Suprapubic skin (tissue), 4 donors: ENCODE data around the gene GOLGA6A.

Experiments used
- EP300 ChIP-seq: sonication (generic); formaldehyde crosslinking; IDR thresholded peaks from one replicate; pipeline ENCODE4 v1.6.1; 2017; ENCODE audit warnings: antibody characterized with exemption
- POLR2AphosphoS5 ChIP-seq, 3 donors: sonication (generic); formaldehyde crosslinking; IDR thresholded peaks; one replicate each; pipeline ENCODE4 v1.6.1; 2017; ENCODE audit warnings: antibody characterized with exemption in 3 of 3
- TF ChIP-seq, protein P1 (sequence below), 2 donors: fragments of 200-600 bp in 1 of 2; fragments of 450-650 bp in 1 of 2; sonication (generic) in 1 of 2; IDR thresholded peaks; one replicate each; pipeline ENCODE4 v1.5.1; 2016 to 2019; ENCODE audit warnings: antibody characterized with exemption in 2 of 2, mild to moderate bottlenecking in 1 of 2, moderate library complexity in 1 of 2

DNA sequence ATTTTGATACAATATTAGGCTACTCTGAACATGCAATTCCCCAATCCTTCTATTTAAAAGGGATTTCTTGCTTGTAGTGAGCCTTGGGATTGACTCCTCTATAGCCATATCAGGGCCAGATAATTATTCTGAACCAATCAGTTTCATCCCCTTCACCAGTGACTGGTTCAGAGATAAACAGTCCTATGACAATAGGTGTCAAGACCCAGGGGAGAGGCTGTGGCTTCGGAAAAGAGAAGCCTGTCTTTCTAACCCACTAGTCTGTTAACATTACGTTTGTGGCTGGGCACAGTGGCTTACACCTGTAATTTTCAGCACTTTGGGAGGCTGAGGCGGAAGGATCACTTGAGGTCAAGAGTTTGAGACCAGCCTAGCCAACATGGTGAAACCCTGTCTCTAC, 41.8 kb upstream of the GOLGA6A start:
- TF ChIP-seq EP300 = no peak
- TF ChIP-seq, protein P1, sequence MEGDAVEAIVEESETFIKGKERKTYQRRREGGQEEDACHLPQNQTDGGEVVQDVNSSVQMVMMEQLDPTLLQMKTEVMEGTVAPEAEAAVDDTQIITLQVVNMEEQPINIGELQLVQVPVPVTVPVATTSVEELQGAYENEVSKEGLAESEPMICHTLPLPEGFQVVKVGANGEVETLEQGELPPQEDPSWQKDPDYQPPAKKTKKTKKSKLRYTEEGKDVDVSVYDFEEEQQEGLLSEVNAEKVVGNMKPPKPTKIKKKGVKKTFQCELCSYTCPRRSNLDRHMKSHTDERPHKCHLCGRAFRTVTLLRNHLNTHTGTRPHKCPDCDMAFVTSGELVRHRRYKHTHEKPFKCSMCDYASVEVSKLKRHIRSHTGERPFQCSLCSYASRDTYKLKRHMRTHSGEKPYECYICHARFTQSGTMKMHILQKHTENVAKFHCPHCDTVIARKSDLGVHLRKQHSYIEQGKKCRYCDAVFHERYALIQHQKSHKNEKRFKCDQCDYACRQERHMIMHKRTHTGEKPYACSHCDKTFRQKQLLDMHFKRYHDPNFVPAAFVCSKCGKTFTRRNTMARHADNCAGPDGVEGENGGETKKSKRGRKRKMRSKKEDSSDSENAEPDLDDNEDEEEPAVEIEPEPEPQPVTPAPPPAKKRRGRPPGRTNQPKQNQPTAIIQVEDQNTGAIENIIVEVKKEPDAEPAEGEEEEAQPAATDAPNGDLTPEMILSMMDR (IDR thresholded peaks at IDR 0.05) = no peak
- no peak for TF ChIP-seq POLR2AphosphoS5 (IDR thresholded peaks at IDR 0.05)
